SH-SY5Y (cell line): ENCODE data around the gene ARHGEF16.

Experiments
- GATA2 ChIP-seq: IDR thresholded peaks from 2 replicates; pipeline ENCODE4 v1.6.1; 2011; ENCODE audit warnings: mild to moderate bottlenecking, low read depth, low read length
- GATA3 ChIP-seq: IDR thresholded peaks from 2 replicates; pipeline ENCODE4 v1.6.1; 2011; ENCODE audit warnings: low read depth, mild to moderate bottlenecking, low read length, moderate library complexity

- TF ChIP-seq GATA2 (no peak), GATA3 (no peak)
Measured at GRCh38 chr1:3463408-3463863, 9.0 kb downstream of the ARHGEF16 start.
